ENCODE data around the gene RUFY1.

DNA sequence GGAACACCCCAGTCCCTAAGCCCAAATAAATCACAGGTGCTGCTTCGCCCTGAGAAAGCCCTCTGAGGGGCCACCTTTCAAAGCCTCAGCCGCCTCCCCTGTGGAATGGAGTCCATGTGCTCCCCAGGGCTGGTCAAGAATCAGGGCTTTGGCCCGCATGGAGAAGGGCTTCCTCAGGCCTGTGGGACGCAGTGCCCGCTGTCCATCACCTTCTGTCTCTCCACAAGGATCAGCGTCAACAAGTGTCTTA lies 56.5 kb downstream of the RUFY1 start:
- TF ChIP-seq SAFB2 (IDR thresholded peaks at IDR 0.05; ENCODE audit: borderline replicate concordance, low read depth, low read length, severe bottlenecking) (no peak), KLF6 (CRISPR knock-in tag; IDR thresholded peaks at IDR 0.05; ENCODE audit: borderline replicate concordance) (no peak)
